Small intestine (tissue), 7 donors: ENCODE measurements around the gene TNFAIP1. TPM values are rescaled to one million over a fixed set of nuclear protein-coding genes. Genes with fewer than 3 reads are reported as not detected.

Source experiments
- DNase-seq, 2 donors: peaks; one replicate each; pipeline versions ENCODE4 v3.0.0 to v3.0.0-alpha.2; 2013
- FAIRE-seq: peaks from 2 replicates; lab custom pipeline; 2012; peaks lifted over from hg19 to GRCh38; lab: Jason Lieb, UNC
- H3K27ac ChIP-seq, 3 donors: one replicate each; pipeline ENCODE4 v1.5.1; 2013; ENCODE audit warnings: low read length in 2 of 3, mild to moderate bottlenecking in 2 of 3, control low read depth in 1 of 3, inconsistent platforms in 1 of 3, low read depth in 1 of 3, moderate library complexity in 1 of 3
- H3K27me3 ChIP-seq, 3 donors: one replicate each; pipeline ENCODE4 v1.6.1; 2013; ENCODE audit warnings: low read length in 3 of 3, inconsistent platforms in 1 of 3; ENCODE audit not compliant: control insufficient read depth in 3 of 3, insufficient read depth in 3 of 3
- H3K36me3 ChIP-seq, 3 donors: one replicate each; pipeline ENCODE4 v1.6.1; 2013; ENCODE audit warnings: low read length in 3 of 3, inconsistent platforms in 1 of 3, low read depth in 1 of 3, mild to moderate bottlenecking in 1 of 3, moderate library complexity in 1 of 3; ENCODE audit not compliant: control insufficient read depth in 3 of 3, insufficient read depth in 2 of 3
- H3K4me1 ChIP-seq, 3 donors: one replicate each; pipeline ENCODE4 v1.6.1; 2013; ENCODE audit warnings: low read length in 2 of 3, inconsistent platforms in 1 of 3, low read depth in 1 of 3, mild to moderate bottlenecking in 1 of 3, moderate library complexity in 1 of 3; ENCODE audit not compliant: control insufficient read depth in 3 of 3, insufficient read depth in 2 of 3
- H3K4me3 ChIP-seq, 3 donors: one replicate each; pipeline ENCODE4 v1.5.1; 2013; ENCODE audit warnings: low read length in 3 of 3, control low read depth in 1 of 3, inconsistent platforms in 1 of 3, low read depth in 1 of 3, mild to moderate bottlenecking in 1 of 3, moderate library complexity in 1 of 3
- H3K9me3 ChIP-seq, 2 donors: one replicate each; pipeline ENCODE4 v1.6.1; 2013; ENCODE audit warnings: low read depth in 1 of 2, low read length in 1 of 2; ENCODE audit not compliant: control insufficient read depth in 2 of 2, insufficient read depth in 1 of 2
- WGBS, 3 donors: extraction: QIAGEN DNeasy Blood & Tissue Kit; methylation state at CpG; one replicate each; pipeline ENCODE4 v1.1.7; 2013; 5-methylcytosine and 5-hydroxymethylcytosine counted together
- polyA plus RNA-seq, 4 donors: library from polyadenylated mRNA; stranded (reverse) in 3 of 4; unstranded in 1 of 4; fragments of 200-250 nt in 3 of 4; fragments of 120-200 nt in 1 of 4; gene quantifications; one replicate each; pipeline versions ENCODE4 v1.2.1 to v1.2.3, GENCODE V29; 2013
- donor health status: healthy with polysubstance abuse.
- donor health status: control.
- donor health status: control.
- donor health status: Bipolar disorder and iron deficiency.
- donor health status: healthy.

TNFAIP1 gene
- polyA plus RNA-seq, 4 donors, result 16.1 to 30.6 (median 17.5) TPM

- no peaks in the 10 kb centered on the region for H3K4me1 ChIP-seq
- H3K36me3 ChIP-seq, result peaks cover 13 to 93% (median 26%) of the 10 kb centered on the region in 3 donors
- DNase-seq, result no peak
- no peak overlapping the region for H3K27ac ChIP-seq
- H3K27me3 ChIP-seq, result no peaks in the 10 kb centered on the region
- no peak overlapping the region for H3K4me3 ChIP-seq
- no peaks in the 10 kb centered on the region for H3K9me3 ChIP-seq
- FAIRE-seq, result no peak
- WGBS, 3 donors, result 89 to 92% (median 91%) methylated on average over 19 of the region's 19 CpGs
Observed at GRCh38 chr17:28344435-28344901, 8.9 kb downstream of the TNFAIP1 start.

- Histone ChIP-seq H3K36me3 (peaks cover 13 to 93% (median 30%) of the 10 kb centered on the region in 3 donors), H3K27ac (no peak overlapping the region)
- DNase-seq, result no peak
Observed at GRCh38 chr17:28345419-28346198, 10.0 kb downstream of the TNFAIP1 start.

GRCh38 chr17:28346199-28346580 is 10.6 kb downstream of the TNFAIP1 start:
- no peak overlapping the region for H3K4me3 ChIP-seq
- H3K4me1 ChIP-seq, result no peaks in the 10 kb centered on the region
- no peaks in the 10 kb centered on the region for H3K27me3 ChIP-seq
- no peaks in the 10 kb centered on the region for H3K9me3 ChIP-seq
- peaks cover 11 to 93% (median 33%) of the 10 kb centered on the region in 3 donors for H3K36me3 ChIP-seq
- WGBS, 3 donors, result 81 to 99% (median 90%) methylated on average over 2 of the region's 2 CpGs
- DNase-seq, result no peak
- FAIRE-seq, result no peak
- no peak overlapping the region for H3K27ac ChIP-seq

More at GRCh38 chr17:28345419-28346198, 10.0 kb downstream of the TNFAIP1 start:
- H3K4me3 ChIP-seq, result no peak overlapping the region
- H3K4me1 ChIP-seq, result no peaks in the 10 kb centered on the region
- WGBS, 3 donors, result 76 to 82% (median 80%) methylated on average over 13 of the region's 13 CpGs
- no peaks in the 10 kb centered on the region for H3K9me3 ChIP-seq
- no peak for FAIRE-seq
- no peaks in the 10 kb centered on the region for H3K27me3 ChIP-seq

GRCh38 chr17:28346746-28347246 is 11.2 kb downstream of the TNFAIP1 start:
- no peaks in the 10 kb centered on the region for H3K27me3 ChIP-seq
- no peak overlapping the region for H3K4me3 ChIP-seq
- DNase-seq (peak in 1 of 2 donors; percentile 38), FAIRE-seq (no peak)
- peaks cover 7 to 93% (median 34%) of the 10 kb centered on the region in 3 donors for H3K36me3 ChIP-seq
- no peaks in the 10 kb centered on the region for H3K9me3 ChIP-seq
- H3K27ac ChIP-seq, result no peak overlapping the region
- no peaks in the 10 kb centered on the region for H3K4me1 ChIP-seq
- WGBS, 3 donors, result 58 to 68% (median 67%) methylated on average over 7 of the region's 7 CpGs

- WGBS, 3 donors, result 87 to 89% (median 88%) methylated on average over 8 of the region's 8 CpGs
- H3K36me3 ChIP-seq, result peaks cover 9 to 92% (median 28%) of the 10 kb centered on the region in 3 donors
- no peaks in the 10 kb centered on the region for H3K4me1 ChIP-seq
- H3K9me3 ChIP-seq, result no peaks in the 10 kb centered on the region
- DNase-seq (no peak), FAIRE-seq (no peak)
- H3K27ac ChIP-seq, result no peak overlapping the region
- no peaks in the 10 kb centered on the region for H3K27me3 ChIP-seq
- H3K4me3 ChIP-seq, result no peak overlapping the region
Observed at GRCh38 chr17:28347261-28347891, 11.8 kb downstream of the TNFAIP1 start.

- WGBS, 3 donors, result 75 to 96% (median 80%) methylated on average over 3 of the region's 3 CpGs
- Histone ChIP-seq H3K27me3 (no peaks in the 10 kb centered on the region), H3K4me1 (no peaks in the 10 kb centered on the region), H3K9me3 (no peaks in the 10 kb centered on the region), H3K27ac (no peak overlapping the region), H3K36me3 (peaks cover 18 to 90% (median 23%) of the 10 kb centered on the region in 3 donors), H3K4me3 (no peak overlapping the region)
- DNase-seq (no peak), FAIRE-seq (no peak)
Observed at GRCh38 chr17:28348979-28349378, 13.4 kb downstream of the TNFAIP1 start.

- Histone ChIP-seq H3K27me3 (no peaks in the 10 kb centered on the region), H3K36me3 (peaks cover 20 to 84% (median 25%) of the 10 kb centered on the region in 3 donors), H3K4me3 (no peak overlapping the region), H3K9me3 (no peaks in the 10 kb centered on the region), H3K27ac (no peak overlapping the region), H3K4me1 (no peaks in the 10 kb centered on the region)
- DNase-seq (no peak), FAIRE-seq (no peak)
- WGBS, 3 donors, result 91 to 96% (median 95%) methylated on average over 7 of the region's 7 CpGs
Observed at GRCh38 chr17:28350271-28350670, 14.7 kb downstream of the TNFAIP1 start.

- peaks cover 15 to 47% (median 18%) of the 10 kb centered on the region in 3 donors for H3K36me3 ChIP-seq
- WGBS, 3 donors, result 0 to 1% (median 1%) methylated on average over 67 to 80 of the region's 80 CpGs
Observed at GRCh38 chr17:28357061-28357900, 21.7 kb downstream of the TNFAIP1 start, which contains the start of gene POLDIP2. POLDIP2 (minus strand) TSS chr17:28357527; CDS start chr17:28357448, 79 bp downstream.

More at GRCh38 chr17:28357061-28357900, 21.7 kb downstream of the TNFAIP1 start, which contains the start of gene POLDIP2:
- H3K27me3 ChIP-seq, result no peaks in the 10 kb centered on the region
- H3K4me3 ChIP-seq, result peak within 1 kb of the TSS; percentile 86 to 95 (median 90)
- no peak for FAIRE-seq
- peaks cover 0 to 15% (median 7%) of the 10 kb centered on the region in 3 donors for H3K4me1 ChIP-seq
- DNase-seq, result peak; percentile 94 to 97
- peak within 1 kb of the TSS; percentile 35 to 89 (median 79) for H3K27ac ChIP-seq
- H3K9me3 ChIP-seq, result no peaks in the 10 kb centered on the region
